ENCODE measurements around the gene CD274. TPM values are rescaled to one million over a fixed set of nuclear protein-coding genes. Genes with fewer than 3 reads are reported as not detected.

Gene CD274
- total RNA-seq, 2 experiments from 2014 or later, result 5.3 to 6.3 TPM

- Mint-ChIP-seq H3K9me3 (peaks cover 11% of the 10 kb centered on the region), H3K27me3 (no peaks in the 10 kb centered on the region), H3K27ac (no peak overlapping the region), H3K4me3 (no peak overlapping the region), H3K36me3 (ENCODE audit: low read depth) (no peaks in the 10 kb centered on the region), H3K4me1 (ENCODE audit: low read depth) (no peaks in the 10 kb centered on the region)
- DNase-seq (no peak), ATAC-seq (ENCODE audit: poor library complexity) (no peak)
- peaks cover 2% of the 10 kb centered on the region for H3K4me1 ChIP-seq (ENCODE audit: insufficient read depth, low read length)
- H3K9me3 ChIP-seq (ENCODE audit: control insufficient read depth in 1 of 2, insufficient read depth in 1 of 2, low read length in 2 of 2), result no peaks in the 10 kb centered on the region
- no peaks in the 10 kb centered on the region for H3K27me3 ChIP-seq (ENCODE audit: control insufficient read depth in 1 of 2, insufficient read depth in 2 of 2, low read length in 2 of 2)
- intact Hi-C loops (cut with DNase I, micrococcal nuclease), result no loop called here
- TF ChIP-seq CTCF (IDR thresholded peaks at IDR 0.05), result no peak
- H3K4me3 ChIP-seq (ENCODE audit: low read length), result no peak overlapping the region
- POLR2A ChIA-PET, result no interaction called here
- no peaks in the 10 kb centered on the region for H3K36me3 ChIP-seq (ENCODE audit: insufficient read depth, low read length)
- no peak overlapping the region for H3K27ac ChIP-seq (ENCODE audit: low read depth in 1 of 2, low read length in 2 of 2)
- CTCF ChIA-PET, result no interaction called here
Observed at GRCh38 chr9:5502553-5502952, 52.2 kb downstream of the CD274 start.

- Histone ChIP-seq H3K4me3 (ENCODE audit: low read length) (no peak overlapping the region), H3K36me3 (ENCODE audit: insufficient read depth, low read length) (no peaks in the 10 kb centered on the region), H3K4me1 (ENCODE audit: insufficient read depth, low read length) (peaks cover 21% of the 10 kb centered on the region), H3K9me3 (ENCODE audit: control insufficient read depth in 1 of 2, insufficient read depth in 1 of 2, low read length in 2 of 2) (no peaks in the 10 kb centered on the region), H3K27ac (ENCODE audit: low read depth in 1 of 2, low read length in 2 of 2) (no peak overlapping the region), H3K27me3 (ENCODE audit: control insufficient read depth in 1 of 2, insufficient read depth in 2 of 2, low read length in 2 of 2) (no peaks in the 10 kb centered on the region)
- Mint-ChIP-seq H3K4me3 (peak overlapping the region; percentile 74), H3K27ac (peak overlapping the region; percentile 72), H3K9me3 (peaks cover 3% of the 10 kb centered on the region), H3K27me3 (no peaks in the 10 kb centered on the region), H3K36me3 (ENCODE audit: low read depth) (no peaks in the 10 kb centered on the region), H3K4me1 (ENCODE audit: low read depth) (peaks cover 38% of the 10 kb centered on the region)
- POLR2A ChIA-PET, result interaction anchor here (1.2 to 2.2 kb wide), 2 partner anchors 16 to 48 kb away, joined by 5 to 7 read pairs; no protein-coding TSS in a partner anchor
- ATAC-seq (ENCODE audit: poor library complexity) (no peak), DNase-seq (peak in 1 of 14 experiments; percentile 21)
- intact Hi-C loops (cut with DNase I, micrococcal nuclease), result no loop called here
- TF ChIP-seq CTCF (IDR thresholded peaks at IDR 0.05), result no peak
- CTCF ChIA-PET, result no interaction called here
Observed at GRCh38 chr9:5509573-5509972, 59.2 kb downstream of the CD274 start.

- Histone ChIP-seq H3K27me3 (ENCODE audit: control insufficient read depth in 1 of 2, insufficient read depth in 2 of 2, low read length in 2 of 2) (no peaks in the 10 kb centered on the region), H3K9me3 (ENCODE audit: control insufficient read depth in 1 of 2, insufficient read depth in 1 of 2, low read length in 2 of 2) (no peaks in the 10 kb centered on the region), H3K36me3 (ENCODE audit: insufficient read depth, low read length) (no peaks in the 10 kb centered on the region), H3K27ac (ENCODE audit: low read depth in 1 of 2, low read length in 2 of 2) (peak within 1 kb of the TSS in 1 of 2 donors; percentile 35), H3K4me3 (ENCODE audit: low read length) (peak within 1 kb of the TSS; percentile 39), H3K4me1 (ENCODE audit: insufficient read depth, low read length) (peaks cover 21% of the 10 kb centered on the region)
- ATAC-seq (ENCODE audit: poor library complexity) (no peak), DNase-seq (peak in 4 of 14 experiments; percentile 22 to 51 (median 44))
- intact Hi-C loops (cut with DNase I, micrococcal nuclease), result no loop called here
- Mint-ChIP-seq H3K27me3 (no peaks in the 10 kb centered on the region), H3K9me3 (no peaks in the 10 kb centered on the region), H3K36me3 (ENCODE audit: low read depth) (no peaks in the 10 kb centered on the region), H3K4me1 (ENCODE audit: low read depth) (peaks cover 38% of the 10 kb centered on the region), H3K27ac (peak within 1 kb of the TSS; percentile 72), H3K4me3 (peak within 1 kb of the TSS; percentile 74)
- CTCF ChIA-PET, result no interaction called here
- TF ChIP-seq CTCF (IDR thresholded peaks at IDR 0.05), result no peak
- POLR2A ChIA-PET, result interaction anchor here (1.2 to 2.2 kb wide), 3 partner anchors 17 to 47 kb away, joined by 4 to 7 read pairs (median 5); no protein-coding TSS in a partner anchor
Observed at GRCh38 chr9:5510360-5510931, 60.1 kb downstream of the CD274 start, which contains the start of gene PDCD1LG2. PDCD1LG2 (plus strand) TSS chr9:5510531; CDS start chr9:5522547, 12,016 bp downstream.
